SK-N-SH (cell line): ENCODE results near the gene TSHZ2.

Experiments used
- CHD2 ChIP-seq: fragments of 150-350 bp; IDR thresholded peaks from 2 replicates; pipeline ENCODE4 v1.6.1; 2018; ENCODE audit warnings: low read length; ENCODE audit not compliant: partially characterized antibody
- CTCF ChIP-seq: fragments of 200-600 bp; sonication (generic); IDR thresholded peaks from 2 replicates; pipeline ENCODE4 v1.6.1; 2017; ENCODE audit warnings: antibody characterized with exemption, mild to moderate bottlenecking, moderate library complexity
- FOXJ3 ChIP-seq: sonication (generic); formaldehyde crosslinking; IDR thresholded peaks from 2 replicates; pipeline ENCODE4 v1.5.1; 2020; ENCODE audit warnings: mild to moderate bottlenecking, missing genetic modification reagents
- FOXM1 ChIP-seq: IDR thresholded peaks from 2 replicates; pipeline ENCODE4 v1.4.0; 2012; ENCODE audit warnings: low read depth, mild to moderate bottlenecking
- GABPA ChIP-seq: IDR thresholded peaks from 2 replicates; pipeline ENCODE4 v1.4.0; 2012; ENCODE audit warnings: low read depth, mild to moderate bottlenecking
- MEF2A ChIP-seq: IDR thresholded peaks from 2 replicates; pipeline ENCODE4 v1.4.0; 2012; ENCODE audit warnings: low read depth, borderline replicate concordance
- MXI1 ChIP-seq: IDR thresholded peaks from 2 replicates; pipeline ENCODE4 v1.6.1; 2012; ENCODE audit warnings: mild to moderate bottlenecking, low read depth, low read length, improper control_type of control experiment
- NFIC ChIP-seq: IDR thresholded peaks from 2 replicates; pipeline ENCODE4 v1.4.0; 2012; ENCODE audit warnings: borderline replicate concordance
- POLR2AphosphoS5 ChIP-seq: IDR thresholded peaks from 2 replicates; pipeline ENCODE4 v1.6.1; 2012; ENCODE audit warnings: low read depth, low read length
- RCOR1 ChIP-seq: fragments of 150-350 bp; IDR thresholded peaks from 2 replicates; pipeline ENCODE4 v1.6.1; 2017; ENCODE audit warnings: antibody characterized with exemption, low read length
- REST ChIP-seq: IDR thresholded peaks from 2 replicates; pipeline ENCODE4 v1.6.1; 2012; ENCODE audit warnings: mild to moderate bottlenecking, low read depth, low read length, moderate library complexity
- SIN3A ChIP-seq: IDR thresholded peaks from 2 replicates; pipeline ENCODE4 v1.6.1; 2012; ENCODE audit warnings: low read depth, mild to moderate bottlenecking, low read length, moderate library complexity, borderline replicate concordance
- SMC3 ChIP-seq: IDR thresholded peaks from 2 replicates; pipeline ENCODE4 v1.6.1; 2012; ENCODE audit warnings: low read depth, low read length, improper control_type of control experiment

GRCh38 chr20:53425941-53426340, 453.8 kb downstream of the TSHZ2 start:
- no peak for TF ChIP-seq GABPA
- no peak for TF ChIP-seq SMC3
- TF ChIP-seq SIN3A = no peak
- no peak for TF ChIP-seq FOXJ3 (CRISPR knock-in tag)
- no peak for TF ChIP-seq RCOR1
- no peak for TF ChIP-seq CTCF
- TF ChIP-seq FOXM1 = no peak
- no peak for TF ChIP-seq NFIC
- no peak for TF ChIP-seq REST
- no peak for TF ChIP-seq CHD2
- TF ChIP-seq POLR2AphosphoS5 = no peak
- no peak for TF ChIP-seq MEF2A
- no peak for TF ChIP-seq MXI1
